HG02759 (cell line): ENCODE measurements around the gene ADIRF.

Source experiments
- ATAC-seq: cut with Tn5 transposase; IDR thresholded peaks from one replicate; pipeline ENCODE4 v1.9.1; 2021; ENCODE audit warnings: mild to moderate bottlenecking, moderate library complexity; ENCODE audit not compliant: unreplicated experiment

The ADIRF gene

DNA sequence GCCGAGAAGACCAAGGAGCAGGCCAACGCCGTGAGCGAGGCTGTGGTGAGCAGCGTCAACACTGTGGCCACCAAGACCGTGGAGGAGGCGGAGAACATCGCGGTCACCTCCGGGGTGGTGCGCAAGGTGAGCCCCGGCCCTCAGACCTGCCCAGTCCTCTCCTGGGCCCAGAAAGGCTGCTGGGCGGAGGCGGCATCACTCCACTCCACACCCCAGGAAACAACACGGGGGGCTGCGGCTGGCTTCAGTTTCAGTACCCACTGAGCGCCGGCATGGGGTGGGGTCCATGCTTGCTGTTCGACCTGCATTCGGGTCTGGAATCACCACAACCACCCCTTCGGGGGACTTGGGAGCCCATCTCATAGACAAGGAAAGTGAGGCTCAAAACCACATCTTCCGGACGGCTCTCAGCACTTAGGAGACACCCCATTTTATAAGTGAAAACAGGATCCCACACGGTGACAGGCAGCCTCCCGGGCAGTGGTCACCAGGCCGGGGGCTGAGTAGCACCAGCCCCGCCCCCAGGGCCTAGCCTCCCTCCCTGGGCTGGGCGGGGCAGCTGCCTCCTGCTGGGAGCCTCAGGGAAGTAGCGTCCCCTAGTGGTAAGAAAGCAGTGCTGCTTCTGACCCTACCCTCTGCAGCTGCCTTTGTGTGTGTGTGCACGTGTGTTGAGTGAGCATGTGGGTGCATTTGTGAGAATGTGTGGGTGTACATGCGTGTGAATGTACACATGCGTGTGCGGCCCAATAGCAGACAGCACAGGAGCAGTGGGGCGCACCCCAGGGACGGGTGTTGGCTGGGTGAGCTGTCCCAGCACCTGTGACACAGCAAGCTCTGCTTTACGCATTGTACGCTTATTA is 8.0 kb upstream of the ADIRF start:
- peak; percentile 76 for ATAC-seq

DNA sequence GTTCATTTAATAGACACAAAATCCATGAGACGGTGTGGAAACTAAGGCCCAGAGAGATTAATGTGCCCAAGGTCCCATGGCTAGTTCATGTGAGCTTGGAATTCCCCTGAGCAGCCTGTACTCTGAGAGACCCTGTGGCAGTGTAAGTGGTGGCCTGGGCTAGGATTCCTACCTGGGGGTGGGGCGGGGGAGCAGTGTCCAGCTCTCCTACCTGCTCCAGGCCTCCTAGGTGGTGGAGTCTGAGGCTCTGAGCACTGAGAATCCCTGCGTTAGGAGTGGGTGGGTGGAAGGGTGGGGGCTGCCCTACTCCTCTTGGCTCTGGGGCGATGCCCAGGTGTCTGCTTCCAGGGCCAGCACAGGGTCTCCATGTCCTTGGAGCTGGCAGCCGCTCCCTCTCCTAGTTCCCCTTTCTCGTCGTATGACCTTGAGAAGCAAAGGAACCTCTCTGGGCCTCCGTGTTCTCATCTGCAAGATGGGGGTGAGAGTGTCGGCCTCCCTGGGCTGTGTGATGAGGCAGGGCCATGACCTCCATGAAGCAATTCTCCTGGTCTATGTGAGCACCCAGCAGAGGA is 7.3 kb upstream of the ADIRF start:
- ATAC-seq, result no peak

DNA sequence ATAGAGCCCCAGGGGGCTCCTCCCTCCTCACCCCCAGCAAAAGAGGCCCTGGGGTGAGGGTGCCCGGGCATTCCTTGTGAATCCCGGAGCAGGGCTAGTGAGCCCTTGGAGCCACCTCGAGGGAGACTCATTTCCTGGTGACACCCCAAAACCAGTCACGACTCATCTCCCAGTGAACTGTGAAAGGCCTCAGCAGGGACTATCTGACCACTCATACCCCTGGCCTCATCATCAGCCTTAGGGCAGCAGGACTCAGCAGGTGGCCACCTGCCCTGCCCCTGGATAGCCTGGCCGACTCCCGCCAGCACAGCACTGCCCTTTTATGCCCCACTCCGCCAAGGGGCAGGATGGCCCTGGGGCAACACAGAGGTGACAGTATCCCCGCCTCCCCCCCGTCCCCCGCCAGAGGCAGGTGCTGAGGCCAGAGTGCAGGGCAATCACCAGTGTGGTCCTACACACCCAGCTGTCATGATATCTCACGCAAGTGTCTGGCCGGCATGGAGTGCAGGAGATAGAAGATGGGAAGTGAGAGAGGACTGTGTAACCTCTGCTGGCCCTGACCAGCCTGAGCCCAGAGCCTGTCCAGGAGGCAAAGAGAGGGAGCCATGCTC is 6.7 kb upstream of the ADIRF start:
- no peak for ATAC-seq

DNA sequence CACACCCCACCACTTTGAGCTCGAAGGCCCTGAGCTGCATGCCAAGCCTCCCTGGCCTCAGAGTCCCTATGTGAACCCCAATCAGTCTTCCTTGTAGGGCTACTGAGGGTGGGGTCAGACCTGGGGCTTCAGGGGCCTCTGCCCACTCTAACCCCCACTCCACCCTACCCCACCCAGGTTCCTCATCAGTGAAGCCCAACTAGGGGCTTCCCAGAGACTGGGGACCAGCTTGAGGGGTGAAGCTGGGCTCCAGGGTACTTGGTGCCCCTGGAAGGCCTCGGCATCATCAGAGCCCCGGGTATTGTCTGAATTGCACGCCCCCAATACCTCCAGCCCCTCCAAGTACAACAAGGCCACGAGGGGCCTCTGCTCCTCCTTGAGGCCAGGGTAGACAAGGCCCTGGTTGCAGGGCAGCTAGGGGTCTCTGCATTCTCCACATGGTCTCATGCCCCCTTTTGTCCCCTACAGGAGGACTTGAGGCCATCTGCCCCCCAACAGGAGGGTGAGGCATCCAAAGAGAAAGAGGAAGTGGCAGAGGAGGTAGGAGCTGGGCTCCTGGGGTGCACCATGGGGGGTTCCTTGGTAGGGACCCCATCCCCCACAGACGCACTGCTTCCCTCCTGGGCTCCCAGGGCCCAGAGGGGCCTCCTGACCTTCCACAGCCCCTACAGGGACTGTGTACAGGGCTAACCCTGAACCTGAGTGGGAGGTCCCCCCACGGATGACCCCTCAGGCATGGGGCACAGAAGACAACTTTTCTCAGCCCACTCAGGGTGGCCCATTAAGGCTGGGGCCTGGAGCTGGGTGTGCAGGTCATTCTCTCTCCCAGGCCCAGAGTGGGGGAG is 5.9 kb upstream of the ADIRF start:
- ATAC-seq, result no peak

DNA sequence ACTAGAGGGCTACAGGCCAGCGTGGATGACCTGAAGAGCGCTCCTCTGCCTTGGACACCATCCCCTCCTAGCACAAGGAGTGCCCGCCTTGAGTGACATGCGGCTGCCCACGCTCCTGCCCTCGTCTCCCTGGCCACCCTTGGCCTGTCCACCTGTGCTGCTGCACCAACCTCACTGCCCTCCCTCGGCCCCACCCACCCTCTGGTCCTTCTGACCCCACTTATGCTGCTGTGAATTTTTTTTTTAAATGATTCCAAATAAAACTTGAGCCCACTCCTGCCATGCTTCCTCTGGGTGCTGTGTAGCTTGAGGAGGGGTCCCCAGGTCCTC is 5.3 kb upstream of the ADIRF start:
- ATAC-seq, result no peak

DNA sequence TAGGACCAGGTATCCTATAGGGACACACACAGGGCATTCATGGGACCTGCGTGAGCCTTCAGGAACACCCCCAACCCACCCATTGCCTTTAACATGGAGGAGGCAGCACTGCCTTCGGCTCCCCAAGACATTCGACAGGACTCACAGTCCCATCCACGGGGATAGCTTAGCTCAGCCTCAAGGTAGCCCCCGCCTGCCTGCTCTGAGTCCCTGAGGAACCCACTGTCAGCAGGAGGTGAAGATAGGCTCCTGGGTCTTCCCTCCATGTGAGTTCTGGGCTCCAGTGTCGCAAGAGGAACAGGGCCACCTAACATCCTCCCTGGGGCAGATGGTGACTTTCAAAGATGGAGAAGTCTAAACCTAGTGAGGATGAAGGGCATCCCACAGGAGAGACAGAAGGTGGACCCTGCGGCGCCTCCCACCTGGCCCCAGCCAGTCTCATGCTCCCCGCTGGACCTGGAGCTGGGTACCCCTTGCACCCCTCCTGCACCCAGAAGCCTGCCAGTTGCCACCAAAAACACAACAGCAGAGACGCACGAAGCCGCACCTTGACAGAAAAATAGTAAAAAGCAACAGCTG is 4.9 kb upstream of the ADIRF start:
- no peak for ATAC-seq

DNA sequence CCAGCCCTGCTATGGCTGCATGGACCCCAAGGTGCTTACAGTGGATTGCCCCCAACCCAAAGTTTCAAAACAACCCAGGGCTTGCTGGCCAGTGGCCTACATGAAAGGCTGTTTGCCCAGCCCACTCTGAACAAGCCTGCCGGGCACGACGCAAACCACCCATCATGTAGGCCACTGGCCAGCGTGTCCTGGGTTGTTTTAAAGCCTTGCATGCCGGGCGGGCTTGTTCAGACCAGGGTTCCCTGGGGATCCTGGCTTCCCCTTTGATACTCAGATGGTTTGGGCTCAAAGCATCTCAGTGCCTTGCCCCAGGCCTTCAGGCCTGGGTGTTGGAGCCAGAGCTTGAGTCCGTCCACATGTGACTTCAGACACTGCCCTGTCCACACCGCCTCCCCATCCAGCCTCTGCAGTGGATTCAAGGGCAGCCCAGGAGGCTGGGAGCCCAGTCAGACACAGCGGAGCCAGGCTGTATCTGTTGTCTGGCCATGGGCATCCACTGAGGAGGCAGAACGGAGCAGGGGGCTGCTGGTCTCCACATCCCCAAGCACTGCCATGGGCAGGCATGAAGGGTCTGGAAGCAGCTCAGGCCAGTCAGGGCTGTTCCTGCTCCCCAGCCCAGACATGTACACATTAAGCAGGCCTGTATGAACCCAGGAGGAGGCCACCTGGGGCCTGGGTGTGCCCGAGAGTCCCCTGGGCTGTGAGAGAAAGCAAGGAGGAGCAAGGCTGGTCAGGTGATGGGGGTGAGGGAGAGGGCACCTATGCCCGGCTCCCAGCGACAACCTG is 4.0 kb upstream of the ADIRF start:
- ATAC-seq, result no peak

DNA sequence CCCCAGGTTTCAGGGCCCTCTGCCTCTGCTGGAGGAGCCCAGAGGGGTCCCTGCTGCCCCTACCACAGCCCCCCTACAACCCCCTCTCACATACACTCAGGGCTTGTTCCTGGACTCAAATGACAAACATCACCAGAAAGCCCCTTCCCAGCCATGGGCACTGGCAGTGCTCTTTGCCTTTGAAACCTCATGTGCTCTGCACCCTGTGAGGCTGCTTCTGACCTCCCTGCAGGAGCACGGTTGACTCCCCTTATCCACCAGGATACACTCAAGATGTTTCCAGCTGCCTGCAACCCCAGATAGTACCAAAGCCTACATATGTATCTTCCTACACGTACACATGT is 3.5 kb upstream of the ADIRF start:
- ATAC-seq, result no peak

DNA sequence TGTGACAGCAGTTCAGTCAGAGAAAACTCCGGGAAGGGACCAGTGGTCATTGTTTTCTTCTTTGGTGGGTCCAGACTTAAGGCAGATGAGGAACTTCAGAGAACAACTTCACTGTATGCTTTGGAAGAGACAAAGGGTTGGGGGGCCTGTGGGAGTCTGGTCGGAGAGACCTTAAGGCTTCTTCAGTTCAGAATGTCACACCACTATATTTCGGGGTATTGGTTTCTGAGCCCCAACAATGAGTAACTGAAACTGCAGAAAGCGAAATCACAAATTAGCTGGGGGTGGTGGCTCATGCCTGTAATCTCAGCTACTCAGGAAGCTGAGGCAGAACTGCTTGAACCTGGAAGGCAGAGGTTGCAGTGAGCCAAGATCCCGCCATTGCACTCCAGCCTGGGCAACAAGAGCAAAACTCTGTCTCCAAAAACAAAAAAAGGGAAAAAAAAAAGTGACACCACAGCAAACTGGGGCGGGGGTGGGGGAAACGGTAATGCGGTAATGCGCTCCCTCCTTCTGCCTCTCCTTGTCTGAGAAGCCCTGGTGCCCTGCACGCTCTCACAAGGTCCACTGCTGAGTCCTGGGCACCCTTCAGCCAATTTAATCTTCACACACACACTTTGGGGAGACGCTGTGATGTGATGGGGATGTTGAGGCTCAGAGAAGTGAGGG is 2.2 kb upstream of the ADIRF start:
- ATAC-seq, result peak; percentile 11

DNA sequence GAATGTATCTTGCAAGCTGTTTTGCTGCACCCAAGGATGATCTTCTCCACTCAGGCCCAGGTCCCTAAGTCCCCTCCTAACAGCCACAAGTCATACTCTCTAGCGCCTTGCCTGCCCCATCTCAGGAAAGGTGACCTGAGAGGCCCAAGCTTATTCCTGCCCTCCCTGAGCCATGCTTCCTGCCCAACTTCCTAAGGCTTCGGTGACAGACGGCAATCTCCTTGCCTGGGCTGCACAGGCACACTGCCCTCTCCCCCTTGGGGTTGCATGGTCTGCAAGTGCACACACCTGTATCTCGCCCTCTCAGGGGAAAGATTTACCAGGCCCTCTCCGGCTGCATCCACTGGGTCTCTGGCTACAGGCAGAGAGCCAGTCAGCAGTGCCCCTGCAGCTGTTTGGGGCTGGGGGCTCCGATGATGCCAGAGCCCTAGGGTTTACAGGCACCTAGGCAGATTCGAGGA is 771 bp upstream of the ADIRF start:
- ATAC-seq, result no peak

DNA sequence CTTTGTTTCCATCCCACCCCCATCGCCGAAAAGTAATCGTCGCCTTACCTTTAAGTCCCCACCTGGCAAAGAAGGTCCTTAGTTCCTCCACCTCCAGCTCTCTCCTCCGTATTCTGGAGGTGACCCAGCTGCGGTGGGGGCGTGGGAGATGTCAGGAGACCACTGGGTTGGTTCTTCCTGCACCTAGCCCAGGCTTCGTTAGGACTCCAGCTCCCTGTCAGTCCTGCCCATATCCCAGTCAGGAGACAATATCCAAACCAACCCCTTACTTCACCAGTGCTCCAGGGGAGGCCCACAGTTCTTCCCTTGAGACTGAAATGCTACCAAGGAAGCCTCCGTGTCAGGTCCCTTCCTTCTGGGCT is 693 bp downstream of the ADIRF start:
- no peak for ATAC-seq

DNA sequence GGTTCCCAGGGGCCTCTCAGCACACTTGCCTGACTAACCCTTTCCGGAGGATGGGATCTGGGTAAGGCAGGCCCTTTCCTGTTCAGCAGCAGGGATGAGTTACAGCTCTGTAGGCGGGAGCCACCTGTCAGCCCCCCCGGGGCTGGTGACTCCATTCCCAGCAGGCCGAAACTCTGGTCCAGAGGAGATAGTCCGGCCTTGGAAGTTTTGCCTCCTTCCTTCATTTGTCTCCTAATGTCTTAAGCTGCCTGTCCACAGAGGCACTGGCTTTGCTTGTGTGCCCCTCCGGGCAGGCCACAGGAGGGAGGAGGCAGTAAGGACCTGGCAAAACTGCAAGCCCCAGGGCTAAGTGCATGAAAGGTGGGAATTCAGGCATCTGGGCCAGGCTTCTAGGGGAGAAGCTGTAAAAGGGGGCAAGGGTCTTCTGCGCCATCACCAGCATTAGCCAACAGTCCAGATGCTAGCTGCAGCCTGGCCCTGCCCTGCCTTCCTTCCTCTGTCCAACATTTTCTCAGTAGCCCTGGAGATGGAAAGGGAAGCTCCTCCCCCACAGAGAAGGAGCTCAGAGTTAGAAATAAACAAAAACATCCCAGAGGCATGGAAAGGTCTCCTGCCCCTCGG is 1.2 kb downstream of the ADIRF start:
- no peak for ATAC-seq

DNA sequence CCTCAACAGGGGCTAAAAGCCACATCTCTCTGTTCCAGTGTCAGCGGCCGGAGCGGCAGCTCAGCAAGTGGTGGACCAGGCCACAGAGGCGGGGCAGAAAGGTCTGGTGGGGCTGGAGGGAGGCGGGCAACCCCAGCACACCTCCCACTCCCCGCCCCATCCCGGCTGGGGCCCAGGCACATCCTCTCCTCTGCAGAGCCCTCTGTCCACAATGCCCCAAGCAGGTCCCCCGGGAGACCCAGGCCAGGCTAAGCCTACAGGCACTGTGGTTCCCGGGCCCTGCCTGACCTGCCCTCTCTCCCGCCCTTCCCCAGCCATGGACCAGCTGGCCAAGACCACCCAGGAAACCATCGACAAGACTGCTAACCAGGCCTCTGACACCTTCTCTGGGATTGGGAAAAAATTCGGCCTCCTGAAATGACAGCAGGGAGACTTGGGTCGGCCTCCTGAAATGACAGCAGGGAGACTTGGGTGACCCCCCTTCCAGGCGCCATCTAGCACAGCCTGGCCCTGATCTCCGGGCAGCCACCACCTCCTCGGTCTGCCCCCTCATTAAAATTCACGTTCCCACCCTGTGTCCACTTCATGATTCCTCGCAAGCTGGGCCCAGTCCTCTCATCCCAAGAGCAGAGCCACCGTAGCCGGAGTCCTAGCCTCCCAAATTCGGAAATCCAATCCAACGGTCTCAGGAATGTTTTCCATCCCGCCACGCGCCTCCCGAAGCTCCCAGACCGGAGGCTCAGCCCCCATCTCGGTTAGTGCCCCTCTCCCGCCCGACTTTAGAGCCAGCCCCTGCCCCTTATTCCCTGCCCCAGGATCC is 2.1 kb downstream of the ADIRF start:
- ATAC-seq, result no peak

DNA sequence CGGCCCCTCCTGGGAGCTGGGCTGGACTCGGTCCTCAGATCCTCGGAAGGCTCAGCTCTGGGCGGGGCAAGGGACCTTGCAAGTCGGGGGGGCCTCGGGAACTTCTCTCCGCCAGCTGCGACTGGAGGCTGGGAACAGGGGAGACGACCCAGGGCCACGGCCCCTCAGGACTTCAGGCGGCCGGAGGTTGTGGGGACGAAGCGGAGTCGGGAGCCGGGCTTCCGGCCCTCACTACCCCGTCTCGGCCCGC is 2.6 kb downstream of the ADIRF start:
- ATAC-seq, result no peak

DNA sequence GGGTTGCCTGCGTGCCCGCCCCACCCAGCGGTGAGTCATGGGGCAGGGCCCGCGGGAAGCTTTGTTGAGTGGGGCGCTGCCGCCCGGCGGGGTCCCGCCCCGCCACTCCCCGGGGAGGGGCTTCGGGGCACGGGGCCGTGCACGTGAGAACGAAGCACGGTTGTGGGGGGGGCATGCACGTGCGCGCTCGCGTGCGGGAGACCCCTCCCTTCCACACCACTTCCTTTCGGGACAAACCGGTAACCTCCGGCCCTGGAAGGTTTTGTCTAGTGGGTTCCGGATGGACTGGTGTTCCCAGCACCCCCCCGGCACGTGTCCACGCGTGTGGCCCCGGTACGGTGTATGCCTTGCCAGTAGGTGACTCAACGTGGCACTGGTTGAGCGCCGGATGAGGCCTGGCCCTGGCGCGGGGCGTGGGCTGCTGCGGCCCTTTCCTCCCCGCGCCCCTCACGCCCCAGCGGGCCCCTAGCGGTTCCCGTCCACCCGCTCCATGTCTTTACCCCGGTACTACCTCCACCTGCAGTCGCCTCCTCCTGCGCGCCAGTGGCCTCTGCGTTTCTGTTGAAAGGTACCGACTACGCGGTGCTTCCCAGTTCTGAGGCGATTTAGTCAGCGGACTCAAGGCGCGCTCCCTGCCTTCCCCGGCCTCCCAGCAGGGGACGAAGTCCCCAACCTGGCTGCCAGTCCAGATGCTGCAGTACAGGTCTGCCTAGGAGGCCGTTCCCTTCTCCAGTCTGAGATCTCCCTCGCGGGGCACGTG is 3.1 kb downstream of the ADIRF start:
- ATAC-seq, result peak; percentile 83

DNA sequence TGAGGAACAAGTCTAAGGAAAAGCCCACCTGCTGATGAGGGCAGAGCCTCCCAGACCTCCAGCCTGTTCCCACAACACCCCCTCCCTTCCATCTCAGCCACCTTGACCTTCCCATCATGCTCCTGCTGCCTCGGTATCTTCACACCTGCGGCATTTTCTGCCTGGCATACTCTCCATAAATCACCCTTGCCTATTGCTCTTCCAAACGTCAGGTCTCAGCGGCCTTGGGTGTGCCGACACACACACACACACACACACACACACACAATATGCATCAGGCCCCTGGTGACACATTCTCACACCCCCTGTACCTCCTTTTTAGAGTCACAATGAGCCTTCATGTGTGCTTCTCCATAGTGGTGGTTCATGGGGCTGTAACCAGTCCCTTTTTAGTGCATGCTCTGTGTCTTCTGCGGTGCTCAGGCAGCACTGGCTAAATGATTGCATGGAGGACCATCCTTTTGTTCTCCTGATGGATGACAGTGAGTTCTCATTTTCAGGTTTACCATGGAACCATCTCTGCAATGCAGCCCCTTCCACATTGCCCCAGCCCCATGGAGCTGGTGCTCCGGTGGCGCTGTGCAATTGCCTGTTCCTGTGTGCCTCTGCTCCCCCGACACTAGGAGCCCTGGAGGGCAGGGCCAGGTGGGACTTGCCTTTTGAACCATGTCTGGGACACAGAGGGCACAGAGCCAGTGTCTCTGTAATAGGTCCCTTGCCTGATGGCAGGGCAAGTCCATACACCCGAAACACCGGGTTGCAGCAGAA is 4.5 kb downstream of the ADIRF start:
- no peak for ATAC-seq

DNA sequence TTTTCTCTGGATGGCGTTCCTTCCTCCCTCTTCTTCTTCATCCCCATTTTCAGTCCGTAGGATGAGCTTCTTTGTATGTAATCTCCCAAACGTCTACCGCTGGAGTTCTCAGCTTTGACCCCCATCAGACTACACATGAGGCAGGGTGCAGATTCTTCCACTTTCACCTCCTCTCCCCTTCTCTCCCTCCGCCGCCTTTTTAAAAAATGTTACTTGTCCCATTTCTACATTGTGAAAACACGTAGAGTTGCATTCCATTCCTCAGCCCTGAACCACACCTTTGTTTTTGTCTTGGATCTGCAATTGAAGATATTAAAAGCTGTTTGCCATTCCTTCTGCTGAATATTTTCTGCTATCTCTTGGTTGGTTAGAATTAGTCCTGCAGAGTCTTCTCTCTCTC is 6.2 kb downstream of the ADIRF start:
- ATAC-seq, result no peak
